Daoy (cell line): ENCODE measurements around the gene TGFBR3. TPM values are rescaled to one million over a fixed set of nuclear protein-coding genes. Genes with fewer than 3 reads are reported as not detected.
A peak's percentile ranks its signal among the peaks of the same experiment; 100 is the strongest.
"Not testable (repeated sequence)": the region's sequence is repeated elsewhere in the genome, so short reads cannot be mapped to it uniquely, and the experiment has no call there.

Experiments
- DNase-seq: peaks from one replicate; pipeline ENCODE4 v3.0.0-alpha.2; 2015; ENCODE audit warnings: low read depth
- total RNA-seq: library from RNA; depleted of rRNA; stranded (reverse); fragments of >200 nt; shearing (Covaris generic); gene quantifications from 2 replicates; pipeline ENCODE4 v1.2.3, GENCODE V29; 2014

The TGFBR3 gene
- total RNA-seq, 1 experiment from 2014 or later = 1.6 TPM

GRCh38 chr1:91883470-91883869, 2.5 kb downstream of the TGFBR3 start:
- no peak for DNase-seq

GRCh38 chr1:91881280-91881679, 4.7 kb downstream of the TGFBR3 start:
- no peak for DNase-seq

- no peak for DNase-seq
Measured at GRCh38 chr1:91879733-91880132, 6.2 kb downstream of the TGFBR3 start.

DNA sequence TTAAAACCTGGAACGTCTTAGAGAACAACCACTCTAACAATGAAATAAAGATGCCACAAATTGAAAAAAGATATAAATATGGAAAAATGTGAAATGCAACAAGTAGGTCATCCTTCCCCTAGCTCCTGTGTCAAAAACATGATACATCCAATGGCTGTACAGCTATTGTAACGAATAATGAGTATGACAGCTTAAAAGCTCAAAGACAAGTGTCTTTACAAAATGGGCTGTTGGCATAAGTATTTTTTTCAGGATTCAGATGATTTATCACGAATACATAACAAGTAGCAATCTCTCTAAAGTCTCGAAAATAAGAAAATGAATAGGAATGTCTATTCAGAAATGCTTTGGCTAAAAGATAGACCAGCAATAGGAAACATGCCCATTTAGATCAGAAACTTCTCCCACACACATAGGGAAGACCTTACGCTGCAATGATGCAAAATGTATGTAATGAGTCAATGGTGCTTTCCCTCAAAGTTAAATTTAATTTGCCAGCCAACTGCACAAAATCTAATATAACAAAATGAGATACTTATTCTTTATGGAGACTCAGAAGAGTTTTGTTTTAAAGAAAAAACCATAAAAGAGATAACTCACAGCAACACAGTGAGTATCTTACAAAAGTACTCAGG, 8.3 kb downstream of the TGFBR3 start:
- DNase-seq = no peak

DNA sequence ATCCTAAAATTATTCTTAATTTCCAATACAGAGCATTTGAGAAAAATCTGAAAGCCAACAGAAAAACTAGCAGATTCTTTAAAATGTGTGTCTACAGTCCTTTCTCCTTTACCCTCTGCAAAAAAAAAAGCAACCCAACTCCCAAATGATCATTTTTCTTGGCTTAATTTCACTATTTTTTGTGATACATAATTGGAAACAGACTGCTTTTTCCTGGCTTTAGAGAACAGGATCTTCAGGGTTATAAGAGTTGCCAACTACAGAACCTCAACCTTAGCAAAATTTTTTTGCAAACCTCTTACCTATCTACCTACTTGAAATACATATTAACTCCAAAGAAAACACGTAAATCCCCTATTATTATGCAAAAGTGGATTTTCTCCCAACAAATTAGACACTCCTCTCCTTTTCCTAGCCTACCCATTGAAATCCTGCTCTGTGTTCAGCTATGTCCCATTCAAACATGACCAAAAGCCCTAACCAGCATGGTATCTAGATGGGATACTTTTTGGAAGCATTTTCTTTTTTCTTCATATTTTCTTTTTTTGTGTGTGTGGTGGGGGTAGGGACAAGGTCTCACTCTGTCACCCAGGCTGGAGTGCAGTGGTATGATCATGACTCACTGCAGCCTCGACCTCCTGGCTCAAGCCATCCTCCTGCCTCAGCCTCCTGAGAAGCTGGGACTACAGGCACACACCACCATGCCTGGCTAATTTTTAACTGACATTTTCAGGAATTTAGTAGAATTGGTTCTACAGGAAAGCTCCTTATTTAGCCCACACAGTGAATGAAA, 9.0 kb downstream of the TGFBR3 start:
- DNase-seq = no peak

DNA sequence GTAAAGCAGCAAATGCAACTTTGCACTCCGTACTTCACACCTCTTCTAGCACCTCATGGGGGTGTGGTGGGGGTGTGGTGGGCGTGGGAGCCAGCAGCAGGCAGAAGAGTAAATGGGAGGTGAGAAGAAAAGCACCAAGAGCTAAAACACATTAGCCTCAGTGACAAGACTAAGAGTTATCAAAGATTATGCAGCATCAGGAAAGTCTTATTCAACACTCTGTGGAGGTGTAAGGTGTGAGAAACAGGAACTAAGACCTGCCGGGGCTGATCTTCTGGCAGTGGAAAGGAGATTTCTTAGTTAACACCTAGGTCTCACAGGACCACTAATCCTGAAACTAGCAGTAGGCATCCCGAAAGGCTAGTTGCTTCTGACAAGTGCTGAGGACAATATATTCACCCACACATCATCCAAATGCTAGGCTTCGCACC, 9.9 kb downstream of the TGFBR3 start:
- DNase-seq = no peak

GRCh38 chr1:91874167-91874566, 11.8 kb downstream of the TGFBR3 start:
- no peak for DNase-seq

DNA sequence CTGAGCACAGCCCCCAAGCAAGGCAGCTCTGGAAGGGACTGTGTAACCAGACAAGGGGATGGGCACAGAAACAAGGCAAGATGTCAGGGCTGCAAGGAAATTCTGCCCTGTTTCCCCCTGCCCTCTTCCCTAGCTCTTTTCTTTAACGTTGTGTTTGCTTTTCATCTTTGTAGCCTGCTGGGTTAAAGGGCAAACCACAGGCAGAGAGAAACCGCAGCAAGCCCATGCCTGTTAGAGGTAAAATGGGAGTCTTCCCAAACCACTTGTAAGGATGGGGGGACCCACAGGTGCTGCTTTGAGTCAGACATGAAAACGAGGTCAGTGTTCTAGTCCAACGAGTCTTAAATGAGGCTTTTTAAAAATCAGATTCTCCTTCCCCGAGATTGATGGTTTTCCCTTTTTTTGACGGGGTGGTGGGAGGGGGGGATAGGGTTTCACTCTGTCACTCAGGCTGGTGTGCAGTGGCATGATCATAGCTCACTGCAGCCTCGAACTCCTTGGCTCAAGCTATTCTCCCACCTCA, 13.3 kb downstream of the TGFBR3 start:
- peak; percentile 46 for DNase-seq

- no peak for DNase-seq
Measured at GRCh38 chr1:91872000-91872399, 14.0 kb downstream of the TGFBR3 start.

GRCh38 chr1:91870322-91870721, 15.6 kb downstream of the TGFBR3 start:
- DNase-seq = no peak

DNA sequence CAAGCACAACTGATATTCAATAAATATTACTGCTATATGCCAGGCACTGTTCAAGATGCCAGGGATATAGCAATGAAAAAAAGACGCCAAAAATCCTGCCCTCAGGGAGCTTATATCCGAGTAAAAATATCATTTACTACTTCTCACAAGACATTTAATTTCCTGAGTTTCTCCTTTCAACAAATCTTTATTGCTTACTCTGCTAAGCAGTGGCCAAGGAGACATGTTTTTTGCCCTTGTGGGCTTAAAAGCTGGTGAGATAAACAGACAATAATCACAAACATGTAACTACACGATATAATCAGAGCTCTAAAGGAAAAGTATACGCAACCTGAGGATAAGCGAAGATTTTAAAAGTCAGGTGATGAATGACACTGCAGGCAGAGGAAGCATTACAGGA, 19.5 kb downstream of the TGFBR3 start:
- DNase-seq = no peak

GRCh38 chr1:91864017-91864700, 21.8 kb downstream of the TGFBR3 start:
- peak; percentile 77 for DNase-seq

DNA sequence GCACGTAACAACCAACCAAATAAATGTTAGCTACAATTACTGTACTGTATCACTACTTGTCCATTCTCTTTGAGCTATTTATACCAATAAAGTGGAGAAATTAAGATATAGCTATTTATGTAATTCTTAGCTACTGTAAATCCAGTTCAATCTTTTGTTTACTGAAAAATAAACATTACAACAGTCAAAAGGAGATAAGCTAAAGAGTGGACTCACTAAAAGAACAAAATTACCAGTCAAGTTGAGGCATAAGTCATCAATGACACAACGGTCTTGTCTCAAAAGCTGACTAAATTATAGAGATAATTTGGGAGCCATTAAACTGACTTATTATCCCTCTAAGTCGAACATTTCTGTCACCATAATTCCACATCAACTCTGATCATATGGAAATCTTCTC, 22.5 kb downstream of the TGFBR3 start:
- DNase-seq = no peak

GRCh38 chr1:91862120-91862519, 23.8 kb downstream of the TGFBR3 start:
- no peak for DNase-seq

DNA sequence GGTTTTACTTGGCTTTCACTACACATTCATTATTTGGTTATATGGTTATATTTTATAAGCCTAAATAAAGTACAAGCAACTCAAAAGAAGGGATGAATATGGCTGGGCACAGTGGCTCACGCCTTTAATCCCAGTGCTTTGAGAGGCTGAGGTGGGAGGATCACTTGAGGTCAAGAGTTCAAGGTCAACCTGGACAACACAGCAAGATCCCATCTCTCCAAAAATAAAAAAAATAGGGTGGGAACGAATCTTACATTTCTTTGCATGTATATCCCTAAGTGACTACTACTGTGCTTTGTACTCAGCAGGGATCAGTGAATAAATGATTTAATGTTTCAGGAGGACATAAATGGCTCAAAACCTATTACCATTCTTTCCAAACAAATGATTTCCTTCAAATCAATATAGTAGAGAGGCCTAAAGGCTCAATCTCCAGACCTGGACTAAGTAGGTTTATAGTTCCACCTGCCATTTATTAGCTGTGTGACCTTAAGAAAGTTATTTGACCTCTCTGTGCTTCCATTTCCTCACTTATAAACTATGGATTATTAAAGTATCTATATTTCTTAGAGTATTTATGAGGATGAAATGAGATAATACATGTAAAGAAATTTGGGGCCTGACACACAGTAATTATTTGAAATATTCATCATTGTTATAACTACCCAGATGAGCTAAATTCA, 28.3 kb downstream of the TGFBR3 start:
- DNase-seq = no peak

- no peak for DNase-seq
Measured at GRCh38 chr1:91856996-91857395, 29.0 kb downstream of the TGFBR3 start.

DNA sequence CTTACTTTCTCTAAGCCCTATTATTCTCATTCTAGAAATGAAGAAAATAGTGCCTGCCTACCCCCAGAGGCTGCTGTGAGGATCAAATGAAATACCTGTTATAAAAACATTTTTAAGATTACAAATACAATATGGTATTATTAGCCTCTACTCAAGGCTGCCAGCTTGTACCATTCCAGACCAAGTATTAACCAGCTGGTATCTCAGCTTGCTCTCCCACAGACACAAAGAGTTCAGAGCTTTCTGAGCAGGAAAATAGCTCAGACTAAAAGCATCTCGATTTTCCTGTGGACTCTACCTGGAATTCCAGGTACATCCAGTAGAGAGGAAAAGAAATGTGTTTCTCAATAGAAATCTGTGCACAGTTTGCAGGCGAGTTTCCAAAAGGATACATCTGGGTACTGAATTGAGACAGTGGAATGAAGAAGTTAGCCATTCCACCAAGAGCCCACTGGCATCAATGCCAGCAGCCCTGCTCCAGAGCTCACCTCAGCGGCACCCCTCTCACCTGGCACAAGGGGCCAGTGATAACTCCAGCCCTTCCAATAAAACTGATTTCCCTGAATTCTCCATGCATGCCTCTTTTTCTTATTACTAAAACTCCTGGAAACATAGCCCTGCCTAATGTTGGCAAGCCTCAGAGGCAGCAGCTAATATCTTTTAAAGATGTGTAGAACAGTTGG, 31.0 kb downstream of the TGFBR3 start:
- no peak for DNase-seq

- DNase-seq = no peak
Measured at GRCh38 chr1:91853397-91853796, 32.6 kb downstream of the TGFBR3 start.

- DNase-seq = not testable (repeated sequence)
Measured at GRCh38 chr1:91852011-91852410, 33.9 kb downstream of the TGFBR3 start.

DNA sequence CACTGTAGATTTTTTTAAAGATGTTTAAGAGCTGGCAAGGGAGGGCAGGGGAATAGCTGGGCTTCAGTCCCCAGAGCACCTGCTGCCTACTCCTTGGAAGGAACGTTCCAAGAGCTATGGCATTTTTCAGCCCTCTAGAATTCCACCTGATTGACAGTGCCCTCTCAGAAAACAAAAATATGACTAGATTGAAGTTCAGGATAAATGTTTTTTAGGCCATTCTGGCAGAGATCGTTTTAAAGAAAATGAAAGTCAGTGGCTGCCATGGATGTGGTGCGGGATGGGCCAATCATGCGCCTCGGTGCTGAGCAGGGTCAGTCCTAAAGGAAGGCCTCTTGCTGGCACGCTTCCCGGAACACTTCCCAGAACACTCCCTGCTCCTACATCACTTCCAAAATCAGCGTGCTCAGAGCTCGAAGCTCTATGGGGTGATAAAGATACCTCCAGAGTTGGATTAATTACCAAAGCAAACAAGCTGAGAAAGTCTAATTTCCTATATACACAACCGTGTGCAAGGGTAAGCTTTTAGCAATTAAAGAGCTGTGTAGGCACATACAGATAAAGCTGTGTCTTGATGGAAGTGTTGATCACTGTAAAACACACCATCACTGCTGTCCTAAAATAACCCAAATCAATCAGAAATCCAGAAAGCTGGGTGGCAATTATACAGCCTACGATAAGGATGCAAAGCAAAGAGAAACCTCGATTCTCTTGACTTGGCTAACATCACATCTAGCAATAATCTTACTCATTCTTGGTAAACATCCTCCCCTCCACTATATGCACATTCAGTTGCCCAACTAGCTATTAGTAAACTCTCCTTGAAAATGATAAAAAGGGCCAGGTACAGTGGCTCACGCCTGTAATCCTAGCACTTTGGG, 34.6 kb downstream of the TGFBR3 start:
- DNase-seq = peak; percentile 89
